GM21576 (cell line): Measurements from ENCODE around the gene ZNF888.
"Not testable (repeated sequence)": the region's sequence is repeated elsewhere in the genome, so short reads cannot be mapped to it uniquely, and the experiment has no call there.

Source experiments
- ATAC-seq: cut with Tn5 transposase; IDR thresholded peaks from one replicate; pipeline ENCODE4 v1.9.1; 2021; ENCODE audit warnings: mild to moderate bottlenecking, moderate library complexity; ENCODE audit not compliant: unreplicated experiment

ZNF888 gene

DNA sequence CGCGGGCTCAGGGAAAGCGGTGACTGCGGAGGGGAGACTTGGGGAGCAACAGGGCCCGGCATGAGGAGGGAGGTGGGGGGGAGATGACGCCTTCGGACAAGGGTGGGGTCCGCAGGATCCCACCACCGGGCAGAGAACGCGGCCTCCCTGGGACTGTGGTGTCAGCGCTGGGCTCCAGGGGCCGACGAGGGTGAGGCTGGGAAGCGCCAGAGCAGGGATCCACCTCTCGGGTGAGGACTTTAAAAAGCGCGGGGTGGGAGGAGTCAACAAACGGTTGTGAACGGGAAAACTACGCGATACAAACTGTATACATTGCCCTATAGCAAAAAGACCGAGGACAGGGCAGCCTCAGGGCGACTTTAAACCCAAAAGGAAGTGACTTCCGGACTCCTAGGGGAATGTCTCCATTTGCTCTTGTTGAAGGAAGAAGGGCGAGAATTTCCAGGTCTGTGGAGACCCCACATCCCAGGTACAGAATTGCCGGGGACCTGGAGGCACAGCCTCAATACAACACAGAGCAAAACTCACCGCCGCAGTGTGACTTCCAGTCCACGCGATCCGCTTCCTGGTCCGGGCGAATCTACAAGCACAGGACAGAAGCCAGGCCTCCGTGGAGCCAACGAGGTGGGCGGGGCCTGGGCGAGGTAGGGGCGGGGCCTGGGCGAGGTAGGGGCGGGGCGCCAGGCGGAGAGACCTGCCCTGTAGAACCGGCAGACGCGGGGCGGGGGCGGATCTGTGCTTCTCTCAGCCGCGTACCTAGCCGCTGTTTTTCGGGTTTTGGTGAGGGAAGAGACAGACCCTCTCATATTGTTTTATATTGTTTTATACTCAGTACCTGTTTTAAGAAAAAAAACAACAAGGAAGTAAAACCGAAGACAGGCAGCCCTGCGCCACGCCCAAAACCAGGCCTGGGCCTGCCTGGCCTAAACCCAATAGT is at the start of gene ZNF888:
TSS of gene ZNF888 (minus strand) at position 588 of the 937 bp plus-strand sequence. CDS start 5,555 bp downstream, outside the sequence.
- ATAC-seq, result peak; percentile 92

DNA sequence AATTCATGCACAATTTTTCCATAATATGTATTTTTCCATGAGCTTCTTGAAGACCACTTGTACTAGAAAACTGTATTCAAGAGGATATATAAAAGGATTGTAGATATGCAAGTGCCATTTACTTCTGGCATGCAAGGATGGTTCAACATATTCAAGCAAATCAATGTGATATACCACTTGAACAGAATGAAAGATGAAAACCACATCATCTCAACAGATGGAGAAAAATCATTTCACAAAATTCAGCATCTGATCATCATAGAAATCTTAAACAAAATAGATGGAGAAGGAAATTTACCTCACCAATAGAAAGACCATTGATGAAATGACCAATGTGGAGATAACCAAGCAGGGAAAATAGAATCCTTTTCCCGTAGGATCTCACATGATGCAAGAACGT is 44.5 kb upstream of the ZNF888 start:
- ATAC-seq, result no peak

DNA sequence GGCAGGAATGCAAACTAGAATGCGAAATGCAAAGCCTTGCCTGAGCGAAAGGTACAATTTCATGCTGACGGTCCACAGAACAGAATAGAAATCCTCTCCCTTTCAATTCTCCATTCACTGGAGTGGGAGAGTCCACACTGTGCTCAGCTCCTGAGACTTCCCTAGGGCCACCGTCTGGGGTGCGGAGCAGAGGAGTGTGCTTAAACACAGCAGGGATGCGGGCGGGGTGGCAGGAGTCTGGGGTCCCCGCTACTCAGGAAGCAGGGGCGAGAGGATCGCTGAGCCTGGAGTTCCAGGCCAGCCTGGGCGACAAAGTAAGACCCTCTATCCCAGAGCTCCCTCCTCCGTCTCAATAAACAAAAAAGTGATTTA is 40.0 kb upstream of the ZNF888 start:
- peak; percentile 8 for ATAC-seq

DNA sequence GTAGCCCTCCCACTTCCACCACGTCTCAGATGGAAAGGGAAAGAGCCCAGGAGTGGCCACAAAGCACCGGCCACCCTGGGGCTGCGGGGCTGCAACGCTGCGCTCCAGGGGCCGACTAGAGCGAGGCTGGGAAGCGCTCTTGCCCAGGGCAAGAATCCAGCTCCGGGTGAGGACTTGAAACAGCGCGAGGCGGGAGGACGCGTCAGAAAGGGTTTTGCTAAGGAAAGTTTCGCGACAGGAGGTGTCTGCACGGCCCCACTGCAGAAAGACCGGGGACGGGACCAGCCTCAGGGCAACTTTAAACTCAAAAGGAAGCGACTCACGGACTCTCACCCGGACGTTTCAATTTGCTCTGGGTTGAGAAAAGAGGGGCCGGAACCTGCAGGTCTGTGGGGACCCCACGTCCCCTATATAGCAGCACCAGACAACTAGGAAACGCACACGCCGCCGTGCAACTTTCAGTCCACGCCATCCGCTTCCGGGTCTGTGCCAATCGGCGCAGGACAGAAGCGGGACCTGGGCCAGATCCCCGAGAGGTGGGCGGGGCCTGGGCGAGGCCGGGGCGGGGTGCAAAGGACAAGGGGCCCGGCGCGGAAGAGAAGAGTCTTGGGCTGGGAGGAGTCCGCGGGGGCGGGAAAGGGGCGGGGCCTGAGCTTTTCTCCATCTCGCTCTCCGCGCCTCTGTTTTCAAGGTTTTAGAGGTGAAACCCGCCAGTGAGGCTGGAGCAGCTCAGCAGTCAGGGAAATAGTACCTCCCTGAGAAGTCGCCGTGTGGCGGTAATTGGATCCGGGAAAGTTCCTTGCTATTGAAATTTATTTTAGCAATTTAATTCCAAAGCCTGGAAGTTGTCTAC is 39.4 kb upstream of the ZNF888 start, which contains the start of gene ZNF816:
TSS of gene ZNF816 (minus strand) at position 488 of the 853 bp plus-strand sequence. CDS start 6,792 bp downstream, outside the sequence.
- ATAC-seq, result peak; percentile 94

DNA sequence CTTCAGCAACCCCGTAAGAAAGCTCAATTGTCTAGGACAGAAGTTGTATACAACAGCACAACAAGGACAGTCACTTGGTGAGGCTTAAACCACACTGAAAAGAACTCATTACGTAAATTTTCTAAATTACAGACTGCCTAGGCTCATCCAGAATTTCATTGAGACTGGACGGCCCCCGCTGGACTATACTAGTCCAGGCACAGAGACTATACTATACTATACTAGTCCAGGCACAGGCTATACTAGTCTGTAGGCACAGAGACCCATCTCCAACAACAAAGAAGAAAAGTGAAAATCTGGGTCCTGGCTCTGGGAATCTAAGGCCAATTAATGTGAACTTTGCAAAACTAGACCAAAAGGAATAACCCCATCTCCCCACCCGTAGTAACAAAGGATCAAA is 38.8 kb upstream of the ZNF888 start:
- no peak for ATAC-seq

DNA sequence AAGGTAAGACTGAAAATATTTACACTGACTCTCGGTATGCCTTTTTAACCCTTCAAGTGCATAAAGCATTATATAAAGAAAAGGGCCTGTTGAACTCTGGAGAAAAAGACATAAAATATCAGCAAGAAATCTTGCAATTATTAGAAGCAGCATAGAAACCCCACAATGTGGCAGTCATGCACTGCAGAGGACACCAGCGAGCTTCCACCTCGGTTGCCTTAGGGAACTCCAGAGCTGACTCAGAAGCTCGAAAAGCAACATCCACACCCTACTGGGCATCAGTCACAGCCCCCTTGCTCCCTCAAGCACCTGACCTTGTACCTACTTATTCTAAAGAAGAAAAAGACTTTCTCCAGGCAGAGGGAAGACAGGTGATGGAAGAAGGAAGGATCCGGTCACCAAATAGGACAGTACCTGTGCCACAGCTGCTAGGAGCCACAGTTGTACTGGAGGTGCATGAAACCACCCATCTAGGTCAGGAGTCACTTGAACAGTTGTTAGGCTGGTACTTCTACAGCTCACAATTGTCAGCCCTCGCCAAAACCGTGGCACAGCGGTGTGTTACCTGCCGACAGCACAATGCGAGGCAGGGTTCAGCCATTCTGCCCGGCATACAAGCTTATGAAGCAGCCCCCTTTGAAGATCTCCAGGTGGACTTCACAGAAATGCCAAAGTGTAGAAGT is 36.5 kb upstream of the ZNF888 start:
- ATAC-seq, result no peak

DNA sequence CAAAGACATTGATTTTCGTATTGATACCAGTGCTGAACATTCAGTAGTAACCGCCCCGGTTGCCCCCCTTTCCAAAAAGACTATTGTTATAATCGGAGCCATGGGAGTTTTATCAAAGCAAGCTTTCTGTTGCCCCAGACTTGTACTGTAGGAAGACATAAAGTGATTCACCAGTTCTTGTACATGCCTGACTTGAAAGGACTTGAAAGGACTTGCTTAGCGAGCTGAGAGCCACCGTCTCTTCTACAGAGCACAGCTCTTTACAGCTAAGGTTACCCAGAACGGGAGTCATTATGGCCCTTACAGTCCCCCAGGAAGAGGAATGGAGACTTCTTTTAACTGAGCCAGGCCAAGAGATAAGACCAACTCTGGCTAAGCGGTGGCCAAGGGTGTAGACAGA is 34.4 kb upstream of the ZNF888 start:
- ATAC-seq, result no peak

DNA sequence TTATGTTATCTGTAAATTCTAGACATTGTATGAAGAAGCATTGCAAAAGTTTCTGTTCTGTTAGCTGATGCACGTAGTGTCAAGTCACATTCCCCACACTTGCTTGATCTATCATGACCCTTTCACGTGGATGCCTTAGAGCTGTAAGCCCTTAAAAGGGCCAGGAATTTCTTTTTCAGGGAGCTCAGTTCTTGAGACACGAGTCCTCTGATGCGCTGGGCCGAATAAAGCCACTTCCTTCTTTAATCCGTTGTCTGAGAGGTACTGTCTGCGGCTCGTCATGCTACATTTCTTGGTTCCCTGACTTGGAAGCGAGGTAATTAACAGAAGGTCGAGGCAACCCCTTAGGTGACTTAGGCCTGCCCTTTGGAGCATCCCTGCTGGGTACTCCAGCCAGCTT is 33.7 kb upstream of the ZNF888 start:
- ATAC-seq, result no peak

DNA sequence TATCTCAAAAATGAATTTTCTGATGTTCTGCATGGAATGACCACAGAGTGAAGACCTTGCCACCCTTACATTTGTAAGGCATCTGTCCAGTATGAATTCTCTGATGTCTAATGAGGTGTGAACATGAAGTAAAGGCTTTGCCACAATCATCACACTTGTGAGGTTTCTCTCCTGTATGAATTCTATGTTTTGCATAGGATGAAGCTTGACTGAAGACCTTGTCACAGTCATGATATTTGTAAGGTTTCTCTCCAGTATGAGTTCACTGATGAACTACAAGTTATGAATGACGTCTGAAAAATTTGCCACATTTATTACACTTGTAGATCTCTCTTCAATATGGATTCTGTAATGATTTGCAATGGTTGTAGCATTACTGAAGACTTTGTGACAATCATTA is 26.2 kb upstream of the ZNF888 start:
- no peak for ATAC-seq

DNA sequence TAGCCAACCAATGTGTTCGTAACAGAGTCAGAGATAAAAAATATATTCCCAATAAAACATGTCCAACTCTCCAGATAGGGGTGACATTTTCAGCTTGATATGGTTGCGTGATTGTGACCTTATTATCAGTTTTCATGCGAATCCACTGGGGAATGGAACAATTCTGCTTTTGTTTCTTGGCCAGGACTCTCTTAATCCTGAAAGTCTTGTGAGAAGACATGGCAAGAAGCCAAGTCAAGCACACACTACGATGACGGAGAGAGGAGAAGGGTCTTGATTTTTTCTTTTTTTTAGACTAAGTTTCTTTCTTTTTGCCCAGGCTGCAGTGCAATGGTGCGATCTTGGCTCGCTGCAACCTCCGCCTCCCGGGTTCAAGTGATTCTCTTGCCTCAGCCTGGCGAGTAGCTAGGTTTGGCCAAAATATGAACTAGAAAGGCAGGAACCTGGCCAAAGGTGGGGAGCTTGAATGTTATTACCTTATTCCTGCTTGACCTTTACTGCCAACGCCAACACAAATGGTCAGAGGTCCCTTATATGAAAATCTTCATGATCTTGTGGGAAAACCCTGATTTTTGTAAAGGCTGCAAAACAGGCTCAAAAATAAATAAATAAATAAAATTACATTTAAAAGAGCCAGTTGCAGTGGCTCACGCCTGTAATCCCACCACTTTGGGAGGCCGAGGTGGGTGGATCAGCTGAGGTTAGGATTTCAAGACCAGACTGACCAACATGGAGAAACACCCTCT is 25.0 kb upstream of the ZNF888 start:
- no peak for ATAC-seq

DNA sequence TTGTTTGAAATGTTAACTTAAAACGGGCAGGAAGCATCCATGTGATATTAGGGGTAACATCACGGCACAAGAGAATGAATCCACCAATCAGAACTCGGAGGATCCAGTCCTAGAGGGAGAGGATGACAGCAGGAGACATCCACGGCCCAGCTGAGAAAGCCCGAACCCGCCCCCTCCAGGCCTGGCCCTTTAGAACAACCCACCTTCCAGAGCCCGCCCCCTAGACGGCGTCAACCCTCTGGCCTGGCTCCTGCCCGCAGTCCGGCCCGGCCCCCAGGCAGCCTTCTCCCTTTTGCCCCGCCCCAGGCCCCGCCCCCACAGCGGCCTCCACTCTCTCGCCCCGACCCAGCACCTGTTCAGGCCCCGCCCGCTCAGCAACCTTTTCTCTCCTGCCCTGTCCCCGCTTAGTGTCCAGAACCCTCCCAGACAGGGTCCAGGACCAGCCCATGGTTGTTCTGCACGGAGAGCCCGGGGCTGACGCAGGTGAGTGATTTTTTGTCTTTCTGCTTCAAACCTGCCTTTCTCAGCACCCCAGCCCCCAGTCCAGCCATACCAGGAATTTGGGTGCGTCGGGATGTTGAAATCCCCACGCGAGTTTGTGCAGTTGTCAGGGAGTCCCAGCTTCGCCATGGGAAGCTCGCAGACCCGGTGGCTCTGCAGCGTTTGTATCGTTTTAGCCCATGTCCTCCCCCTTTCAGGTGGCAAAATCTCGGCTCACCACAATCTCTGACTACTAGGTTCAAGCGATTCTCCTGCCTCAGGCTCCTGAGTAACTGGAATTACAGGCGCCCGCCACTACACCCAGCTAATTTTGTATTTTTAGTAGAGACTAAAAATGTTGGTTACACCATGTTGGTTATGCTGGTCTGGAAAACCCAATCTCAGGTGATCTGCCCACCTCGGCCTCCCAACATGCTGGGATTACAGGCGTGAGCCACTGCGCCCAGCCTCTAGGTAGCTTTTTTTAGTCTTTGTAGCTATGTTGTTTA is 23.4 kb upstream of the ZNF888 start:
- no peak for ATAC-seq

DNA sequence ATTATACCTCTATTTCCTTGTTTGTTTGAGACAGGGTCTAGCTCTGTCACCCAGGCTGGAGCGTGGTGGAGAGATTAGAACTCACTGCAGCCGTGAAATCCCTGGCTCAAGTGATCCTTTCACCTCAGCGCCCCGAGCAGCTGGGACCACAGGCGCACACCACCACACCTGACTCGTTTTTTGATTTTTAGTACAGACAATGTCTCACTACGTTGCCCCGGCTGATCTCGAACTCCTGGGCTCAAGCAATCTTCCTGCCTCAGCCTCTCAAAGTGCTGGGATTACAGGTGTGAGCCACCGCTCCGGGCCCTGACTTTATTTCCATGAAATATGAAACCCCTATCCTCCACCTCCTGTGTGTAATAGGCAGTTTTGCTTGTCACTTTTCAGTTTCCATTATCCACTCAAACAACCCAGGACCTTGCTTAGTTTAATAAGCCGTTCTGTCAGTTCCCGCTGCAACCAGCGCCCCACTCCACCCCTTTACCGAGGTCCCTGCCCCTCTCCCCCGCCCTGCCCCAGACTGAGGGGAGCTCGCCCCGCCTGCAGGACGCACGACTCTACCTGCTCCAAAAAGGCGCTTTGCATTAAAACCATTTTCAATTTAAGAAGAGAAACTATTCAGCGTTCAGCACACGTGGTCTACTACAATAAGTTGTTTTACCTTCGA is 22.6 kb upstream of the ZNF888 start:
- no peak for ATAC-seq

DNA sequence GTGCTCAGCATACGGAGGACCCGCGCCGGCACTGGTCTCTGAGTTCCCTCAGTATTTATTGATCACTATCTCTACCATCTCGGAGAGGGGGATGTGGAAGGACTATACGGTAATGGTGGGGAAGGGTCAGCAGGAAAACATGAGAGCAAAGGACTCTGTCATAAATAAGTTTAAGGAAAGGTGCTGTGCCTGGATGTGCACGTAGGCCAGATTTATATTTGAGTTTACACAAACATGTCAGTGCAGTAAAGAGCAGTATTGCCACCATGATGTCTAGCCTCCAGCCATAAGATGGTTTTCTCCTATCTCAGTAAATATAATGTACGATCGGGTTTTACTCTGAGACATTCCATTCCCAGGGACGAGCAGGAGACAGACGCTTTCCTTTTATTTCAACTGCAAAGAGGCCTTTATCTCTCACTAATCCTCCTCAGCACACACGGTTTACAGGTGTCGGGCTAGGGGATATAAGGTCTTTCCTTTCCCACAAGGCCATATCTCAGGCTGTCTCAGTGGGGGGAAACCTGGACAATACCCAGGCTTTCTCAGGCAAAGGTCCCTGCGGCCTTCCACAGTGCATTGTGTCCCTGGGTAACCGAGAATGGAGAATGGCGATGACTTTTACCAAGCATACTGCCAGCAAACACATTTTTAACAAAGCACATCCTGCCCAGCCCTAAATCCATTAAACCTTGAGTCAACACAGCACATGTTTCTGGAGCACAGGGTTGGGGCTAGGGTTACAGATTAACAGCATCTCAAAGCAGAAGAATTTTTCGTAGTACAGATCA is 21.7 kb upstream of the ZNF888 start:
- not testable (repeated sequence) for ATAC-seq

DNA sequence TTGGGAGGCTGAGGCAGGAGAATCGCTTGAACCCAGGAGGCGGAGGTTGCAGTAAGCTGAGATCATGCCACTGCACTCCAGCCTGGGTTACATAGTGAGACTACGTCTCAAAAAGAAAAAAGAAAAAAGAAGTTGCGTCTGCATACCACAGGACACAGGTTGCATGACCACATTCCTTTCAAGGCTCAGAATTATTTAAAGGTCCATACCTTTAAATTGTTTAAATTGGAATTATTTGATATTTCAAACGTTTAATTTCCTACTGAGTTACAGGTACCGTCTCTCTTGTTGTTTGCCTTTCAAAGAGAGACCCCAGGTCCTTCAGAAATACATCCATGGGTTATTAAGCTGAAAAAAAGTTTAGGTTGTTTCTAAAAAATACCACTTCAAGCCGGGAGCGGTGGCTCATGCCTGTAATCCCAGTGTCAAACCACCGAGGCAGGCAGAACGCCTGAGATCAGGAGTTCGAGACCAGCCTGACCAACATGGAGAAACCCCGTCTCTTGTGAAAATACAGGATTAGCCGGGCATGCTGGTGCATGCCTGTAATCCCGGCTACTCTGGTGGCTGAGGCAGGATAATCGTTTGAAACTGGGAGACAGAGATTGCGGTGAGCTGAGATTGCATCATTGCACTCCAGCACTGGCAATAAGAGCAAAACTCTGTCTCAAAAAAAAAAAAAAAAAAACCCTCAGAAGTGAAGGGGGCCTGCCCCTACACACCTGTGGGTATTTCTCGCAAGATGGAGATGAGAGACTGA is 20.8 kb upstream of the ZNF888 start:
- no peak for ATAC-seq

DNA sequence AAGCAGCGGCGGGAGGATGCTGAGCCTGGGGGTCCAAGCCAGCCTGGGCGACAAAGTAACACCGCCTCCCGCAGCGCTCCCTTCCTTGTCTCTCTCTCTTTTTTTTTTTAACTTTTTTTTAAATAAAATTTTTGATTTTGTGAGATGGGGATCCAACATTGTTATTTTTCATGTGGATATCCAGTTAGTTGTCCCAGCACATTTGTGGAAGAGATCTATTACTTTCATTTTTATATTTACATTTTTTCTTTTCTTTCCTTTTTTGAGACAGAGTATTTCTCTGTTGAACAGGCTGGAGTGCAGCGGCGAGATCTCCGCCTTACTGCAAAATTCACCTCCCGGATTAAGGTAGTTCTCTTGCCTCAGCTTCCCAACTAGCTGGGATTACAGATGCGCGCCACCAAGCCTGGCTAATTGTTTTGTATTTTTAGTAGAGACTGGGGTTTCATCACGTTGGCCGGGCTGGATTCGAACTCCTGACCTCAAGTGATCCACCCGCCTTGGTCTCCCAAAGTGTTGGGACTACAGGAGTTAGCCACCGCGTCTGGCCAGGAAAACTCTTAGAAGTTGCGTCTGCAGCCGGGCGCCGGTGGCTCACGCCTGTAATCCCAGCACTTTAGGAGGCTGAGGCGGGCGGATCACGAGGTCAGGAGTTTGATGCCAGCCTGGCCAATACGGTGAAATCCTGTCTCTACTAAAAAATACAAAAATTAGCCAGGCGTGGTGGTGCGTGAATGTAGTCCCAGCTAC is 20.1 kb upstream of the ZNF888 start:
- ATAC-seq, result no peak

DNA sequence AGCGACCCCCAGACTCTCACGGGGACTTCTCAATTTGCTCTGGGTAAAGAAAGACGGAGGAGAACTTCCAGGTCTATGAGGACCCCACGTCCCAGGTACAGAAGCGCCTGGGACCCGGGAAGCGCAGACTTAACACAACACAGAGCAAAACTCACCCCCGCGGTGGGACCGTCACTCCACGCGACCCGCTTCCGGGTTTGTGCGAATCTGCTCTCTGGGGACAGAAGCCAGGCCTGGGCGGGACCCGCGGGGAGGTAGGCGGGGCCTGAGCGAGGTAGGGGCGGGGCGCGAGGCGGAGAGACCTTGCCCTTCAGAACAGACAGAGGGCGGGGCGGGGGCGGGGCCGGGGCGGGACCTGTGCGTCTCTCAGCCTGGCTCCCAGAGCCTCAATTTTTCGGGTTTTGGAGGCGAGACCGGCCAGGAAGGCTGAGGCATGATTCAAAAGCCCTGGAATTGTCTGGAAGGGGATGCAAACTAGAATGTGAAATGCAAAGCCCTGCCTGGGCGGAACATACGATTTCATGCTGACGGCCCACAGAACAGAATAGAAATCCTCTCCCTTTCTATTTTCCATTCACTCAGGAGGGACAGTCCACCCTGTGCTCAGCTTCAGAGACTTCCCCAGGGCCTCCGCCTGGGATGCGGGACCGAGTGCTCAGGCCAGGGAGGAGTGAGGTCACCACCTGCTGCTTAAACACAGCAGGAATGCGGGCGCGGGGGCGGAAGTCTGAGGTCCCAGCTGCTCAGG is 19.3 kb upstream of the ZNF888 start:
- ATAC-seq, result peak; percentile 91
